SK-N-SH treated with all-trans-retinoic acid at 6 μM for 48 hours (cell line): Measurements from ENCODE around the gene SBF2.

Source experiments
- ESRRG ChIP-seq: fragments of 250-450 bp; sonication (Bioruptor Pico); IDR thresholded peaks from 2 replicates; pipeline ENCODE4 v1.6.1; 2021; ENCODE audit warnings: mild to moderate bottlenecking
- GLIS3 ChIP-seq: fragments of 250-450 bp; sonication (Bioruptor Pico); IDR thresholded peaks from 2 replicates; pipeline ENCODE4 v1.5.0; 2020; ENCODE audit warnings: mild to moderate bottlenecking, moderate library complexity
- OSR1 ChIP-seq: fragments of 250-450 bp; sonication (Bioruptor Pico); IDR thresholded peaks from 2 replicates; pipeline ENCODE4 v1.8.0; 2022; ENCODE audit warnings: moderate library complexity, mild to moderate bottlenecking, inconsistent platforms
- ZC3H10 ChIP-seq: fragments of 250-450 bp; sonication (Bioruptor Pico); IDR thresholded peaks from 2 replicates; pipeline ENCODE4 v1.5.1; 2021; ENCODE audit warnings: mild to moderate bottlenecking, moderate library complexity
- ZFP30 ChIP-seq: fragments of 450-650 bp; formaldehyde crosslinking; IDR thresholded peaks from 2 replicates; pipeline ENCODE4 v1.5.0; 2022; ENCODE audit warnings: mild to moderate bottlenecking, moderate library complexity
- ZNF8 ChIP-seq: fragments of 450-650 bp; formaldehyde crosslinking; IDR thresholded peaks from 2 replicates; pipeline ENCODE4 v1.5.0; 2020; ENCODE audit warnings: mild to moderate bottlenecking, moderate library complexity
- TF ChIP-seq, protein P1 (sequence below): fragments of 250-450 bp; sonication (Bioruptor Pico); IDR thresholded peaks from 2 replicates; pipeline ENCODE4 v1.5.1; 2020; ENCODE audit warnings: low read depth, mild to moderate bottlenecking, moderate library complexity
- TF ChIP-seq, protein P2 (sequence below): fragments of 250-450 bp; sonication (Bioruptor Pico); IDR thresholded peaks from 2 replicates; pipeline ENCODE4 v1.8.0; 2020; ENCODE audit warnings: mild to moderate bottlenecking, moderate library complexity, borderline replicate concordance
- TF ChIP-seq, protein P3 (sequence below): fragments of 250-450 bp; sonication (Bioruptor Pico); IDR thresholded peaks from 2 replicates; pipeline ENCODE4 v1.8.0; 2021; ENCODE audit warnings: low read depth, mild to moderate bottlenecking, moderate library complexity, borderline replicate concordance

DNA sequence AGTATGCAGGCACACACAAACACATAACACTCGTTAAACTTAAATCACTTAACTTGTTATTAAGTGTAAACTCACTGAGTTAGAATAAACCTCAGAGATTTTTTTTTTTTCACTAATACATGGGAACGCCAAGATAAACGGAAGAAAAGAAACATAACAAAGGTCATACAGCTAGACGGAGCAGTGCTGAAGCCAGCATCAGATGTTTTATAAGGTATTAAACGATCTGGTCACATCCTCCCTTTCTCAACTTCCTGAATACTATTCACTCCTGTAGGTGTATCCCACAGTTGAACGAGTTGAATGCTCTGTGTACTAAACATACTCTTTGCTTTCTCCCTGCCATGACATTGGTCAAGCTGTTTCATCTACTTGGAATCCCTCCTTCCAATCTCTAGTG, 418.2 kb downstream of the SBF2 start:
- TF ChIP-seq, protein P1, sequence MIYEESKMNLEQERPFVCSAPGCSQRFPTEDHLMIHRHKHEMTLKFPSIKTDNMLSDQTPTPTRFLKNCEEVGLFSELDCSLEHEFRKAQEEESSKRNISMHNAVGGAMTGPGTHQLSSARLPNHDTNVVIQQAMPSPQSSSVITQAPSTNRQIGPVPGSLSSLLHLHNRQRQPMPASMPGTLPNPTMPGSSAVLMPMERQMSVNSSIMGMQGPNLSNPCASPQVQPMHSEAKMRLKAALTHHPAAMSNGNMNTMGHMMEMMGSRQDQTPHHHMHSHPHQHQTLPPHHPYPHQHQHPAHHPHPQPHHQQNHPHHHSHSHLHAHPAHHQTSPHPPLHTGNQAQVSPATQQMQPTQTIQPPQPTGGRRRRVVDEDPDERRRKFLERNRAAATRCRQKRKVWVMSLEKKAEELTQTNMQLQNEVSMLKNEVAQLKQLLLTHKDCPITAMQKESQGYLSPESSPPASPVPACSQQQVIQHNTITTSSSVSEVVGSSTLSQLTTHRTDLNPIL: no peak
- no peak for TF ChIP-seq ESRRG (CRISPR knock-in tag)
- TF ChIP-seq, protein P2, sequence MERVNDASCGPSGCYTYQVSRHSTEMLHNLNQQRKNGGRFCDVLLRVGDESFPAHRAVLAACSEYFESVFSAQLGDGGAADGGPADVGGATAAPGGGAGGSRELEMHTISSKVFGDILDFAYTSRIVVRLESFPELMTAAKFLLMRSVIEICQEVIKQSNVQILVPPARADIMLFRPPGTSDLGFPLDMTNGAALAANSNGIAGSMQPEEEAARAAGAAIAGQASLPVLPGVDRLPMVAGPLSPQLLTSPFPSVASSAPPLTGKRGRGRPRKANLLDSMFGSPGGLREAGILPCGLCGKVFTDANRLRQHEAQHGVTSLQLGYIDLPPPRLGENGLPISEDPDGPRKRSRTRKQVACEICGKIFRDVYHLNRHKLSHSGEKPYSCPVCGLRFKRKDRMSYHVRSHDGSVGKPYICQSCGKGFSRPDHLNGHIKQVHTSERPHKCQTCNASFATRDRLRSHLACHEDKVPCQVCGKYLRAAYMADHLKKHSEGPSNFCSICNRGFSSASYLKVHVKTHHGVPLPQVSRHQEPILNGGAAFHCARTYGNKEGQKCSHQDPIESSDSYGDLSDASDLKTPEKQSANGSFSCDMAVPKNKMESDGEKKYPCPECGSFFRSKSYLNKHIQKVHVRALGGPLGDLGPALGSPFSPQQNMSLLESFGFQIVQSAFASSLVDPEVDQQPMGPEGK (CRISPR knock-in tag): no peak
- no peak for TF ChIP-seq ZFP30 (CRISPR knock-in tag)
- TF ChIP-seq OSR1 (CRISPR knock-in tag): no peak
- TF ChIP-seq ZC3H10: no peak
- TF ChIP-seq ZNF8 (CRISPR knock-in tag): no peak
- no peak for TF ChIP-seq GLIS3 (CRISPR knock-in tag)
- TF ChIP-seq, protein P3, sequence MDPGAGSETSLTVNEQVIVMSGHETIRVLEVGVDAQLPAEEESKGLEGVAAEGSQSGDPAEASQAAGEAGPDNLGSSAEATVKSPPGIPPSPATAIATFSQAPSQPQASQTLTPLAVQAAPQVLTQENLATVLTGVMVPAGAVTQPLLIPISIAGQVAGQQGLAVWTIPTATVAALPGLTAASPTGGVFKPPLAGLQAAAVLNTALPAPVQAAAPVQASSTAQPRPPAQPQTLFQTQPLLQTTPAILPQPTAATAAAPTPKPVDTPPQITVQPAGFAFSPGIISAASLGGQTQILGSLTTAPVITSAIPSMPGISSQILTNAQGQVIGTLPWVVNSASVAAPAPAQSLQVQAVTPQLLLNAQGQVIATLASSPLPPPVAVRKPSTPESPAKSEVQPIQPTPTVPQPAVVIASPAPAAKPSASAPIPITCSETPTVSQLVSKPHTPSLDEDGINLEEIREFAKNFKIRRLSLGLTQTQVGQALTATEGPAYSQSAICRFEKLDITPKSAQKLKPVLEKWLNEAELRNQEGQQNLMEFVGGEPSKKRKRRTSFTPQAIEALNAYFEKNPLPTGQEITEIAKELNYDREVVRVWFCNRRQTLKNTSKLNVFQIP: no peak
